HG03342 (cell line): ENCODE measurements around the gene ATF4.

ENCODE experiments used
- ATAC-seq: cut with Tn5 transposase; IDR thresholded peaks from one replicate; pipeline ENCODE4 v1.9.1; 2021; ENCODE audit warnings: mild to moderate bottlenecking, moderate library complexity; ENCODE audit not compliant: unreplicated experiment

Gene ATF4

GRCh38 chr22:39520226-39521105 lies at the start of gene ATF4:
ATF4 (plus strand) TSS chr22:39520562; CDS start chr22:39521446, 884 bp downstream.
- ATAC-seq = peak; percentile 33

- ATAC-seq = peak; percentile 46
These were observed 48.8 kb upstream of the ATF4 start for GRCh38 chr22:39471381-39472141.

- no peak for ATAC-seq
These were observed 47.5 kb upstream of the ATF4 start for GRCh38 chr22:39472570-39473556.

GRCh38 chr22:39473851-39474250 lies 46.5 kb upstream of the ATF4 start:
- no peak for ATAC-seq

- ATAC-seq = no peak
These were observed 45.8 kb upstream of the ATF4 start for GRCh38 chr22:39474351-39475111.

GRCh38 chr22:39475337-39475736 lies 45.0 kb upstream of the ATF4 start:
- no peak for ATAC-seq

GRCh38 chr22:39475902-39476301 lies 44.5 kb upstream of the ATF4 start:
- no peak for ATAC-seq

GRCh38 chr22:39476664-39477063 lies 43.7 kb upstream of the ATF4 start:
- no peak for ATAC-seq

GRCh38 chr22:39477542-39477941 lies 42.8 kb upstream of the ATF4 start:
- no peak for ATAC-seq

GRCh38 chr22:39478441-39478850 lies 41.9 kb upstream of the ATF4 start:
- no peak for ATAC-seq

GRCh38 chr22:39479254-39479653 lies 41.1 kb upstream of the ATF4 start:
- ATAC-seq = no peak

GRCh38 chr22:39480557-39480956 lies 39.8 kb upstream of the ATF4 start:
- no peak for ATAC-seq

- ATAC-seq = no peak
These were observed 39.3 kb upstream of the ATF4 start for GRCh38 chr22:39481054-39481453.

- ATAC-seq = no peak
These were observed 38.8 kb upstream of the ATF4 start for GRCh38 chr22:39481595-39481994.

GRCh38 chr22:39482768-39483167 lies 37.6 kb upstream of the ATF4 start:
- ATAC-seq = no peak

- ATAC-seq = no peak
These were observed 33.2 kb upstream of the ATF4 start for GRCh38 chr22:39486951-39487825.

- no peak for ATAC-seq
These were observed 32.4 kb upstream of the ATF4 start for GRCh38 chr22:39487826-39488520.

- no peak for ATAC-seq
These were observed 31.7 kb upstream of the ATF4 start for GRCh38 chr22:39488563-39489083.
